Renal pelvis (tissue), 4 donors: ENCODE data around the gene ZNF865. TPM values are rescaled to one million over a fixed set of nuclear protein-coding genes. Genes with fewer than 3 reads are reported as not detected.
A peak's percentile ranks its signal among the peaks of the same experiment; 100 is the strongest.

ENCODE experiments used
- DNase-seq: peaks from one replicate; pipeline ENCODE4 v3.0.0-alpha.2; 2013
- polyA plus RNA-seq, 3 donors: library from polyadenylated mRNA; unstranded; fragments of 120-200 nt; gene quantifications; one replicate each; pipeline ENCODE4 v1.2.1, GENCODE V29; 2013; ENCODE audit not compliant: insufficient read length in 3 of 3

Gene ZNF865
- polyA plus RNA-seq, 3 donors, result 9.9 to 13.5 (median 11.6) TPM

- DNase-seq, result no peak
Observed at GRCh38 chr19:55602104-55603001, 3.1 kb upstream of the ZNF865 start.

- DNase-seq, result no peak
Observed at GRCh38 chr19:55603115-55603514, 2.3 kb upstream of the ZNF865 start.

- no peak for DNase-seq
Observed at GRCh38 chr19:55603581-55604292, 1.7 kb upstream of the ZNF865 start.

- DNase-seq, result peak; percentile 97
Observed at GRCh38 chr19:55605207-55605636, 225 bp upstream of the ZNF865 start.

GRCh38 chr19:55606471-55606787 is 982 bp downstream of the ZNF865 start:
- no peak for DNase-seq

- no peak for DNase-seq
Observed at GRCh38 chr19:55606817-55607216, 1.4 kb downstream of the ZNF865 start.

- DNase-seq, result no peak
Observed at GRCh38 chr19:55609326-55609725, 3.9 kb downstream of the ZNF865 start.

GRCh38 chr19:55611300-55611982 is 6.0 kb downstream of the ZNF865 start:
- no peak for DNase-seq

GRCh38 chr19:55611983-55612645 is 6.7 kb downstream of the ZNF865 start:
- DNase-seq, result no peak

GRCh38 chr19:55613396-55613795 is 7.9 kb downstream of the ZNF865 start:
- DNase-seq, result no peak

- DNase-seq, result no peak
Observed at GRCh38 chr19:55613930-55614710, 8.7 kb downstream of the ZNF865 start.

GRCh38 chr19:55614711-55615542 is 9.5 kb downstream of the ZNF865 start:
- no peak for DNase-seq

- no peak for DNase-seq
Observed at GRCh38 chr19:55615543-55616394, 10.3 kb downstream of the ZNF865 start.

GRCh38 chr19:55616395-55616875 is 11.0 kb downstream of the ZNF865 start:
- no peak for DNase-seq

- DNase-seq, result no peak
Observed at GRCh38 chr19:55617426-55617825, 12.0 kb downstream of the ZNF865 start.

- DNase-seq, result no peak
Observed at GRCh38 chr19:55618426-55618825, 13.0 kb downstream of the ZNF865 start.

- DNase-seq, result no peak
Observed at GRCh38 chr19:55619286-55619685, 13.8 kb downstream of the ZNF865 start.

- DNase-seq, result no peak
Observed at GRCh38 chr19:55620410-55621204, 15.2 kb downstream of the ZNF865 start.
